ENCODE measurements around the gene TNC.

GRCh38 chr9:114998326-114998725 lies 119.6 kb downstream of the TNC start:
- TF ChIP-seq POLR2A (IDR thresholded peaks at IDR 0.05), result no peak
- TF ChIP-seq, protein P1, sequence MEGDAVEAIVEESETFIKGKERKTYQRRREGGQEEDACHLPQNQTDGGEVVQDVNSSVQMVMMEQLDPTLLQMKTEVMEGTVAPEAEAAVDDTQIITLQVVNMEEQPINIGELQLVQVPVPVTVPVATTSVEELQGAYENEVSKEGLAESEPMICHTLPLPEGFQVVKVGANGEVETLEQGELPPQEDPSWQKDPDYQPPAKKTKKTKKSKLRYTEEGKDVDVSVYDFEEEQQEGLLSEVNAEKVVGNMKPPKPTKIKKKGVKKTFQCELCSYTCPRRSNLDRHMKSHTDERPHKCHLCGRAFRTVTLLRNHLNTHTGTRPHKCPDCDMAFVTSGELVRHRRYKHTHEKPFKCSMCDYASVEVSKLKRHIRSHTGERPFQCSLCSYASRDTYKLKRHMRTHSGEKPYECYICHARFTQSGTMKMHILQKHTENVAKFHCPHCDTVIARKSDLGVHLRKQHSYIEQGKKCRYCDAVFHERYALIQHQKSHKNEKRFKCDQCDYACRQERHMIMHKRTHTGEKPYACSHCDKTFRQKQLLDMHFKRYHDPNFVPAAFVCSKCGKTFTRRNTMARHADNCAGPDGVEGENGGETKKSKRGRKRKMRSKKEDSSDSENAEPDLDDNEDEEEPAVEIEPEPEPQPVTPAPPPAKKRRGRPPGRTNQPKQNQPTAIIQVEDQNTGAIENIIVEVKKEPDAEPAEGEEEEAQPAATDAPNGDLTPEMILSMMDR (IDR thresholded peaks at IDR 0.05), result no peak

Measured in suprapubic skin (tissue), 3 donors.